NCI-H1436 treated with DMSO at 0.1 percent for 48 hours (cell line): Measurements from ENCODE around the gene XYLT1.

Experiments used
- DNase-seq: peaks from one replicate; lab custom pipeline; 2025; lab: John Stamatoyannopoulos, UW

XYLT1 gene

DNA sequence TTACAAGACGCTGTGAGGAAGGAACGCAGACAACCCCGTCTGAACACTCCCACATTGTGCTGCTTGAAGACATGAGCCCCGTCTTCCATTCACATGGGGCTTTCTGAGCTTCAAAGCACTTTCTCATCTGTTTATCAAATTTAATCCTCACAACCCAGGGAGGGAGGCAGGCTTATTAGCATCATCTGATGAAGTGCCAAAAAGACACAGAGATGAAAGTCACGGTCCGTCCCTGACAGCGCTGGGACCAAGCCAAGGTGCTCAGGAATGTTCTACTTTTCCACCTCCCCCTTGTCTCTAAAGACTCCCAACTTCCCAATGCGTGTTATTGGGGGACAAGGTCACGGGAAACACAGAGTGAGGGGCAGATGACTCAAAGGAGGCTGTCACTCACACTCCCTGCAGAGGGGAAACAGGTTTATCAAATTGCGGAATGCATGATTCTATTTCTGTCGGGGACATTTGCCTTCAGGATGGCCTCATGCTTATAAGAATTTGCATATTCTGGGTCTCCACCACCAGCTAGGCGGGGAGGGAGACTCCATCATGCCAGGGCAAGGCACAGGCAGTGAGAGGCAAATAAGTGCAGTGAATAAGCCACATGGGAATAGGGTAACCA, 10.7 kb downstream of the XYLT1 start:
- DNase-seq = no peak

GRCh38 chr16:17457997-17458396, 12.8 kb downstream of the XYLT1 start:
- no peak for DNase-seq

- DNase-seq = no peak
These were observed 13.2 kb downstream of the XYLT1 start for GRCh38 chr16:17457513-17457912.

- no peak for DNase-seq
These were observed 16.5 kb downstream of the XYLT1 start for GRCh38 chr16:17454162-17454730.

GRCh38 chr16:17453364-17454038, 17.3 kb downstream of the XYLT1 start:
- DNase-seq = no peak

GRCh38 chr16:17452922-17453321, 17.8 kb downstream of the XYLT1 start:
- DNase-seq = no peak

DNA sequence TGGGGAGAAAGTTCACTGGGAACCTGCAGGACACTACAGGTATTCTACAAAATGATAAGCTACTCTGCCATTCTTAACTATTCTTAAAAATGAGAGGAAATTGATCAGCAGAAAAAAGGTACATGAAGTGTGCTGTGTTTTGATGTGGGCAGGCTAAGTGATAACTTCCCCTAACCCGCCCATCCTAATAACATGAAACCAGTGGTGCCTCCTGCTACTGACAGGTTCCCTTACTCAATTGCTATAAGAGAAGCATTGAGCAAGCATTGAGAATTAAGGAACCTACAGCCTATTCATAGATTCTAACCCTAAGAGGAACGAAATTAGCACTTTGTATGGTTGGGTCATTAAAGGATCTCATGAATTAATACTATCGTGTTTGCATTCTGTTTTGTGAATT, 18.9 kb downstream of the XYLT1 start:
- DNase-seq = no peak

- no peak for DNase-seq
These were observed 20.5 kb downstream of the XYLT1 start for GRCh38 chr16:17450291-17450690.

- DNase-seq = no peak
These were observed 21.8 kb downstream of the XYLT1 start for GRCh38 chr16:17448640-17449638.

DNA sequence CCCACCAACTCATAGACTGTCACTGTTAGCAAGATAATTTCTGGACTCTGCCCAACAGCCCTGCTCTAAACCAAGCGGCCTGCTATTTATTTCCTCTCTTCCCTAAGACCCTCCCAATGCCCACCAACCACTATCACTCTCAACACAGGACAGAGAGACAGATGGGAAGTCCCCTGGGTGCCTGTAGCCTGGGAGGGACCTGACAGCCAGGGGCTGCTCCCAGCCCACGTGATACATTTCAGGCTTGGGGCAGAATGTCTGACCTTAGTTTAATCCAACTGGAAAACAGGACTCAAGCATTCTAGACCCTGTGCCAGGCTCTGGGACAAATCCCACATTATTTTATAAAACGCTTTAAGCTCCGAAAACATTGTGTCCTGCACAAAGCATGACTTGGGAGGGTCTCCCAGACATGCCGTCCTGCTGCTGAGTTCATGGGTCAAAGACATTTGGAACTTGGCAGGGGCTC, 23.6 kb downstream of the XYLT1 start:
- DNase-seq = no peak

DNA sequence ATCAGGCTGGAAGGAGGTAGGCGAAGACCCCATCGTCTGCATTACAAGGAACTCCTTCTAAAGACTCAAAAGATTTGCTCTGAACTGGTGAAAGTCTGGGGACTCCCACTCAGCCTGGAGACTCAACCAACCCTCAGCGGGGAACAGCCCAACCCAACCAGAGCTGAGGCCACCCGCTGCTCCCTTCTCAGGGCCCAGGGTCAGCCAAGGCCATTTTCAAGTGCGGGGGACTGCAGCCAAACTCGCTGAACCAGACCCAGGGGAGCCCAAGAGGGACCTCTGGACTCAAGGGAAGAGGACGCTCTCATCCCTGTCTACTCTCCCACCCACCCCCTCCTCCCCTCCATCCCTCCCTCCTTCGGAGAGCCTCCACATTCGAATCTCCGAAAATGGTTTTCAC, 24.1 kb downstream of the XYLT1 start:
- DNase-seq = no peak

- DNase-seq = no peak
These were observed 25.3 kb downstream of the XYLT1 start for GRCh38 chr16:17445421-17445820.

GRCh38 chr16:17444658-17445057, 26.1 kb downstream of the XYLT1 start:
- no peak for DNase-seq

- no peak for DNase-seq
These were observed 30.6 kb downstream of the XYLT1 start for GRCh38 chr16:17440131-17440530.

- DNase-seq = no peak
These were observed 31.2 kb downstream of the XYLT1 start for GRCh38 chr16:17439580-17439979.

DNA sequence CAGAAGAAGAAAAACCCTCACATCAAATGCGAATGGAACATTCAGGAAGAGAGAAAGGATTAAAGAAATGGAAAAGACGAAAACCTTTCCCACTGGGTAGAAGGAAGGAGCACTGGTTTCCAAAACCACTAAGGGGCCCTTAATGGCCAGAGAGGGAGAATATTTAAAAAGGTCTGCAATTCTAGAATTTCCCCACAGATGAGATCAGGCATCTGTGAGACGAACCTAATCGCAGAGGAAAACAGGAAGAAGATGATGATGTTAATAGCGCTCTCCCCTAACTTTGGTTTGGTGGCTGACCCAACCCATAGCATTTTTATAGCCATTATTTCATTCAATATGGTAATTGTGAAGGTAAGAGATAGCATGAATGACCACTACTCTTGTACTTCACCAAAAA, 32.8 kb downstream of the XYLT1 start:
- DNase-seq = no peak

DNA sequence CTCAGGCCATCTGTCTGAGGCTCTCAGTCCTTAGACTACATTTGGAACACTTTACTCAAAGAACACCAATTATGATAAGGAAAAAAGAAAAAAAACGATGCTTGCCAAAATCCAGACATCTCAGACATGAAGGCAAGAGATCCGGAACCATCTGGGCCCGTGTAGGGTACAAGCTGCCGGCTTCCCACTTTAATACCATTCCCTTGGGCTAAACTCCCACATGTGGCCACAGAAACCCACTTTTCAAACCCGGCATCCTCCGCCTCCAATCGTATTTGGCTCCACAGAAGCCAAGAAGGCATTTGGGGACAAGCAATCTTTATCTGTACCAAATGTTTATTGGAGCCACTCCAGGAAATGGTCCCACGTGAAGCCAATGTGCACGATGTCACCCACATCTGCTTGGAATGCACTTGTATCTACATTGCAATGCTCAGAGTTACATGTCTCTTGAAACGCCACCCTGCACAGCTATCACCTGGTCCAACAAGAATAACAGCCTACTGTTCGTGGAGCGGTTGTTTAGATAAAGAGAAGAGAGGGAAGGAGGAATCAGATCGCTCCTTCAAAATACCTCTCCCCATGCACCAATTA, 33.5 kb downstream of the XYLT1 start:
- DNase-seq = no peak

DNA sequence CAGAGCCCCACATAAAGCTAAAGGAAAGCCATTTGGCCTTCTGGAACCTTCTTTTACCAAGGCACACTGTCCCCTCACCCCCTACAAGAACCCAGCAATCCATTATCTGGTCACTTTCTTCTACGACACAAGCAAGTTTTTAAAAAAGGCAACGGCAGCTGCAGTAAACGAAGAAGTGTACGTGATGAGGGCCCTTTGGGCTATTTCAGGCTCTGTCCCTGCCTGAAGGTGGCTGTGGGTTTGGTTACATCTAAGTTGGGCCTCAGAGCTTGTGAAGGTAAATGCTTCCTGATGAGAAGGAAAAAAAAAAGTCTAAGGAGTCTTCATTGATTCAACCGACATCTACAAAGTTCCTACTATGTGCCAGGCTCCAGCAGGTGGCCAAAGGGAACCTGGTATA, 35.4 kb downstream of the XYLT1 start:
- DNase-seq = no peak

DNA sequence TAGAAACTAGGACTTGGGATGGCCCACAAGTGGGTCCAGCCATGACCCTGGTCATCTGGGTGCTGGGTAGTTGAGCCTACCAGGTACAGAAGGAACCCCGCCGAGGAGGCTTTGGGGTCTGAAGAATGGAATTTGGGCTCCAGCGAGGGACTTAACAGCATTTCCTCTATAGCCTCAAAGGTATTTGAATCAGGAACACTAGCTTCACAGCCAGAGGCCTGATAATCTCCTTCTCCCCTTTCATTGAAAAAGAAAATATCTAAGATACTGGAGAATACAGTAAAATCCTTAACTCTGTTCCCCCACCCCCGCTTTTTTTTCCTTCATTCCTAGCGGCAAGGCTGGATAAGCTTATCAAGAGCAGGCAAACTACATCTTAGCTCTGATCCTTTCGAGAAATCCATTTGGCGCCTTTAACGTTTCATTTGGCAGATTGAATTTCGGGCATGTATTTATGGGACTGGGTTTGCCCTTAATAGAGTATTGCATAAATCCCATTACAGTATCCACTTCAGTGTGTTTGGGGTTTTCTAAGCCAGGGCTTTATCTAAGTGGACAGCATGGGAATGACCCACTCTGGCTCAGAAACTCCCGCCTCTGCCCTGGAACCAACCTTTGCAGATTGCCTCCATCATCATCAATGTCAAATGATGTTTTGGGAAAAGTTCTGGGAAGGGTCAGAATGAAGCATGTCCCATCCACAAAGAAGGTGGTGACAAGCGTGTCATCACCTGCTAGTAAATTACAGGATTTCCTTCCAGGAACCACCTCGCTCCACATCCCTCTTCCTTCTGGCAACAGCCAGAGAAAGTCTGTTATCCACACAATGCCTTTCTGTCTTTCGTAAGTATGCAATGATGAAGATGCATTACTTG, 36.9 kb downstream of the XYLT1 start:
- DNase-seq = no peak

GRCh38 chr16:17432901-17433576, 37.7 kb downstream of the XYLT1 start:
- DNase-seq = no peak
